Gastroesophageal sphincter (tissue), 3 donors: ENCODE results near the gene TMTC4.

Experiments used
- POLR2A ChIP-seq, 2 donors: fragments of 450-650 bp; IDR thresholded peaks; one replicate each; pipeline ENCODE4 v1.6.1; 2017; ENCODE audit warnings: antibody characterized with exemption in 2 of 2, mild to moderate bottlenecking in 2 of 2, moderate library complexity in 1 of 2
- TF ChIP-seq, protein P1 (sequence below), 4 experiments: fragments of 200-600 bp in 2 of 4; fragments of 450-650 bp in 2 of 4; sonication (generic) in 1 of 4; IDR thresholded peaks; one replicate each; pipeline ENCODE4 v1.5.1; 2017 to 2019; ENCODE audit warnings: antibody characterized with exemption in 4 of 4, mild to moderate bottlenecking in 2 of 4, moderate library complexity in 2 of 4

GRCh38 chr13:100600461-100600860 lies 74.1 kb downstream of the TMTC4 start:
- TF ChIP-seq, protein P1, sequence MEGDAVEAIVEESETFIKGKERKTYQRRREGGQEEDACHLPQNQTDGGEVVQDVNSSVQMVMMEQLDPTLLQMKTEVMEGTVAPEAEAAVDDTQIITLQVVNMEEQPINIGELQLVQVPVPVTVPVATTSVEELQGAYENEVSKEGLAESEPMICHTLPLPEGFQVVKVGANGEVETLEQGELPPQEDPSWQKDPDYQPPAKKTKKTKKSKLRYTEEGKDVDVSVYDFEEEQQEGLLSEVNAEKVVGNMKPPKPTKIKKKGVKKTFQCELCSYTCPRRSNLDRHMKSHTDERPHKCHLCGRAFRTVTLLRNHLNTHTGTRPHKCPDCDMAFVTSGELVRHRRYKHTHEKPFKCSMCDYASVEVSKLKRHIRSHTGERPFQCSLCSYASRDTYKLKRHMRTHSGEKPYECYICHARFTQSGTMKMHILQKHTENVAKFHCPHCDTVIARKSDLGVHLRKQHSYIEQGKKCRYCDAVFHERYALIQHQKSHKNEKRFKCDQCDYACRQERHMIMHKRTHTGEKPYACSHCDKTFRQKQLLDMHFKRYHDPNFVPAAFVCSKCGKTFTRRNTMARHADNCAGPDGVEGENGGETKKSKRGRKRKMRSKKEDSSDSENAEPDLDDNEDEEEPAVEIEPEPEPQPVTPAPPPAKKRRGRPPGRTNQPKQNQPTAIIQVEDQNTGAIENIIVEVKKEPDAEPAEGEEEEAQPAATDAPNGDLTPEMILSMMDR (IDR thresholded peaks at IDR 0.05) = no peak
- no peak for TF ChIP-seq POLR2A (IDR thresholded peaks at IDR 0.05)
